ENCODE data around the gene S100A7A. TPM values are rescaled to one million over a fixed set of nuclear protein-coding genes. Genes with fewer than 3 reads are reported as not detected.
A peak's percentile ranks its signal among the peaks of the same experiment; 100 is the strongest.
"Not testable (repeated sequence)": the region's sequence is repeated elsewhere in the genome, so short reads cannot be mapped to it uniquely, and the experiment has no call there.

S100A7A gene
- total RNA-seq, 2 donors from 2014 or later = not detected

DNA sequence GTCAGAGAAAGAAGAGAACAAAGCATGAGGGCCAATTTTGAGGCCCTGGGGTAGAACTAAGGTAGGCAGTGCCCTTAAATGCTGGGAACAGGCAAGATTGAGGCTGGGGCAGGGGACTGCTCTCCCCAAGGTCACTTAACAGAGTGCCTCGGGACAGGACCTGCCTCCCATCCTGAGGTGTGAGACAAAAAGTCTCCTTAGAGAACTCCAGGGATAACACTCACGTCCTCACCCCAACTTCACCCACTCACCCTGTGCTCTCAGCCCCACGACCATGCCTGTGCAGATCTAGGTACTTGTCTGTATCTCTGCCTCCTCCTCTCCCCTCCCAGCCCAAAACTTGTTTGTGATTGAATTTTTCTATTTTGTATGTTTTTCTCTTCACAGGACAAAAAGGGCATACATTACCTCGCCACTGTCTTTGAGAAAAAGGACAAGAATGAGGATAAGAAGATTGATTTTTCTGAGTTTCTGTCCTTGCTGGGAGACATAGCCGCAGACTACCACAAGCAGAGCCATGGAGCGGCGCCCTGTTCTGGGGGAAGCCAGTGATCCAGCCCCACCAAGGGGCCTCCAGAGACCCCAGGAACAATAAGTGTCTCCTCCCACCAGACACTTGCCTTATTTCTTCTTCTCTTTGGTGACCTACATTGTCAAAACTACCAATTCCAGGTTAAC lies 2.6 kb downstream of the S100A7A start:
- intact Hi-C loops (cut with DNase I); DNase-seq (ENCODE audit: low spot score): not testable (repeated sequence)

DNA sequence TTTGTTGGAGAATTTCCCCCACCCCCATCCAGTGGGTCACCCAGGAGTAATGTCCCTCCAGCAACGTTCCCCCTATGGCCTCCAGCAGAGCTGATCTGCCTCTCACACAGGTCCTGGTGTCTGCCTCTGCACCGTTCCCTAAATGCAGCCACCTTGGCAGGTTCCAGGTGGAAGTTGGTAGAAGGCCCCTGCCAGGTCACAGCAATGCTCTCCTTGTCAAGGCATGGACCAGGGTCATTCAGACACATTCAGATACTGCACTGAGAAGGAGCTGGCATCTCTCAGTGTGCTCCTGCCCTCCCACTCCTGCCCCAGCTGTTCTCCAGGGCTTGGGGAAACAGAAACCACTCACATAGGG lies 3.1 kb downstream of the S100A7A start:
- DNase-seq (ENCODE audit: low spot score); intact Hi-C loops (cut with DNase I): not testable (repeated sequence)

DNA sequence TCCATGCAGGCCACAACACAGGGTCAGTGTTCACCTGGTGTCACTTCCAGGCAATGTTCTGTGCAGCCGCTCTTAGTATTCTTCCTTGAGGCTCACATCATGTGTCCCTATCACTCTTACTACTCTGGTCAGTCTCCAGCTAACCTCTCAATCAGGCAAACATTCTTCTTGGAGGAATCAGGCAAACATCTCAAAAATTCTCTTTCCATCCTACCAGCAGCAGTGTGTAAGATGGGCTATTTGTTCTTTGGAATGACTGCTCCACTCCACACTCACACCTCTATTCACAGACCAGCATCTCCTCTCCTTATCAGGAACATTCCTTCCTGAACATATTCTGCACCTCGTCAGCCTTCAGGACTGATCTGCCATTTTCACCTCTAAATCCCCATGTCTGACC lies 4.0 kb downstream of the S100A7A start:
- intact Hi-C loops (cut with DNase I) = no loop called here
- DNase-seq (ENCODE audit: low spot score) = no peak

GRCh38 chr1:153422450-153423068 lies 6.2 kb downstream of the S100A7A start:
- intact Hi-C loops (cut with DNase I) = no loop called here
- DNase-seq (ENCODE audit: low spot score) = peak; percentile 88

DNA sequence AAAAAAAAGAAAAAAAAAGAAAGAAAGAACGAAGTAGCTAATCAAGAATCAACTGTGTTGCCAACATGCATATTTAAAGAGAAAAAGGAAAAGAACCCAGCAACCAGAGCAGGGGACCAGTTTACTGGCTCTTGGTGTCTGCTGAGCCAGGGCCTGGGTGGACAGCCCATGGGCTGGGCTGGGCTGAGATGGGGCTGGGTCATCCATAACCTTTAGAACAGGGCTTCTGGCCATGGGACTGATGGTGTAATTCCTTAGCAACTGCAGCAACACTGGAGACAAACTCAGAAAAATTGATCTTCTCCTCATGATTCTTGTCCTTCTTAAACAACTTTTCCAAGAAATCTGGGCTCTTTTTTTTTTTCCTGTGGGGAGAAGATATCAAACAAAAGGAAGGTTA lies 10.5 kb downstream of the S100A7A start:
- no peak for DNase-seq (ENCODE audit: low spot score)
- intact Hi-C loops (cut with DNase I) = no loop called here

DNA sequence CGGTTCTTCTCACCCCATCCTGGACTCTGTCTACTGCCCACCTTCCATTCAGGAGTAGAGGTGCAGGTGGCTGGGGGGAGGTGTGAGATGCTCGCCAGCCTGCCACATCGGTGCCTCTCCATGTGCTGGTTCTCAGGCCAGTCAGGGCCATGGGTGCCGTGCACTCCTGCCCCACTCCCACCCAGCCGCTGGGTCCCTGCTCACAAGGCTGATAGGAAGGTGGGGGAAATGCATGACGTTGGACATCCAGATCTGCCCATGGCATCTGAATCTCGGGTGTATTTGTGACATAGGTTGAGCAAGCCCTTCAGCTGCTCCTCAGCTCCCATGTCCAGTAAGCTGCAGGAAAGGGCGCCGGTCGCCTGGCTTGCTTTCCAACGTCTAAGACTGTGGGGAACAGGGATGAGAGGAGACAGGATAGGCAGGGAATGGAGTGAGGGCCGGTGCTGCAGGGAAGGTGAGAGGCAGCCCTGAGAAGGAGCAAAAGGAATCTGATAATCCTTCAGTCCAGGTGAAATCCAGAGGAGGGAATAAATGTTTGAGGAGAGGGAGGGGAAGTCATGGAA lies 11.8 kb downstream of the S100A7A start:
- intact Hi-C loops (cut with DNase I) = no loop called here
- DNase-seq (ENCODE audit: low spot score) = no peak

GRCh38 chr1:153428791-153429190 lies 12.5 kb downstream of the S100A7A start:
- no peak for DNase-seq (ENCODE audit: low spot score)
- intact Hi-C loops (cut with DNase I) = no loop called here

GRCh38 chr1:153429266-153430165 lies 13.2 kb downstream of the S100A7A start:
- intact Hi-C loops (cut with DNase I) = no loop called here
- DNase-seq (ENCODE audit: low spot score) = no peak

GRCh38 chr1:153430166-153430553 lies 13.8 kb downstream of the S100A7A start:
- no peak for DNase-seq (ENCODE audit: low spot score)
- intact Hi-C loops (cut with DNase I) = no loop called here

DNA sequence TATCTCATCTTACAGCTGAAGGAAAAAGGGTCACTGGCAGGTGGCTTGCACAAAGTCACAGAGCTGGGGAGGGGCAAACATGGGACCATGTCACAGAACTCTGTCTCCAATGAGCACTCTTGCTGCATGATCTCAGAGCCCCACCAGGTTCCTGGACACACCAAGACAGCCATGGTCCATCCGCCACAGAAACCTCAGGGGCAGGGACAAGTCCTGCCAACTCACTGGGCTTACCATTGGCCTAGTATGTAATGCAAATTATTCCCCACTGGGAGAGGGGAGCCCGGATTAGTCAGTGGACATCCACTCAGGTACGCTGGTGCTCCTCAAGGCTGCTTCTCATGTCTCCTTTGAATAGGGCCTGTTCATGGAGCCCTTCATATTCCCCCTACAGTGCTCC lies 14.2 kb downstream of the S100A7A start:
- intact Hi-C loops (cut with DNase I) = no loop called here
- DNase-seq (ENCODE audit: low spot score) = no peak

GRCh38 chr1:153431002-153431401 lies 14.7 kb downstream of the S100A7A start:
- DNase-seq (ENCODE audit: low spot score) = no peak
- intact Hi-C loops (cut with DNase I) = no loop called here

- no peak for DNase-seq (ENCODE audit: low spot score)
- intact Hi-C loops (cut with DNase I) = no loop called here
Measured at GRCh38 chr1:153431427-153431826, 15.1 kb downstream of the S100A7A start.

GRCh38 chr1:153431928-153432327 lies 15.6 kb downstream of the S100A7A start:
- intact Hi-C loops (cut with DNase I) = no loop called here
- no peak for DNase-seq (ENCODE audit: low spot score)

DNA sequence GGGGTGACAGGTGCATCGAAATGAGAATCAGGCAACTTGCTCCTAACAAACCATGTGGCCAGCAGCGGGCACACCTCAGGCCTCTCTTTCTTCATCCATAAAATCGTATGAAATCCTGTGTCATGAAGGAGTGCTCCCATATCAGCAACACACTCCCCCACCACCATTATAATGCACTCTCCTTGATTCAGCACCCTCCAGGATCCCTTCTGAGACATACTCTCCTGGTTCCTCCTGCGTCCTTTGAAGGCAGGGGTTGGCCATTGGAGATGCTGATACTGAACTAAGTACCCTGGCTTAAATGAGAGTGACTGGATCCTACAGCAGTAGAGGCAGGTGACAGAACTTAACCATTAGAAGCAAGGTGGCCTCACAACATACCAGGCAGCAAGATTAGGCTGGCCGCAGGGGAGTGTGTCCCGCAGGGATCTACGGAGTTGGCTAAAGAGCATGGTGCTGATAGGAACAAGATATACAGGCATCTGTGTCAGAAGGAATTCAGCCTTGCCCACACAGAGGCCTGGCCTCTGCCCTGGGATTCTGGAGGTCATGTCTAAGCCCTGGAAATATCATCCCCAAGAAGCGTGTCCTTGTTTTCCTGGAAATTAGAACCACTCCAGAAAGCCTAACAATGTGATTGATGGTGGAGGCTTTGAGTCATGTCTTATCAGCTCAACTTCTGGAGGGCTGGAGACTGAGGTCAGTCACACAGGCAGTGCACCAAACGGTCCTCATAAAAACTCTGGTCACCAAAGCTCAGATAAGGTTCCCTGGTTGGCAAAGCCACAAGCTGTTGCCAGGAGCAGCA lies 16.8 kb downstream of the S100A7A start:
- intact Hi-C loops (cut with DNase I) = no loop called here
- DNase-seq (ENCODE audit: low spot score) = no peak

- intact Hi-C loops (cut with DNase I) = no loop called here
- no peak for DNase-seq (ENCODE audit: low spot score)
Measured at GRCh38 chr1:153434746-153435455, 18.6 kb downstream of the S100A7A start.

DNA sequence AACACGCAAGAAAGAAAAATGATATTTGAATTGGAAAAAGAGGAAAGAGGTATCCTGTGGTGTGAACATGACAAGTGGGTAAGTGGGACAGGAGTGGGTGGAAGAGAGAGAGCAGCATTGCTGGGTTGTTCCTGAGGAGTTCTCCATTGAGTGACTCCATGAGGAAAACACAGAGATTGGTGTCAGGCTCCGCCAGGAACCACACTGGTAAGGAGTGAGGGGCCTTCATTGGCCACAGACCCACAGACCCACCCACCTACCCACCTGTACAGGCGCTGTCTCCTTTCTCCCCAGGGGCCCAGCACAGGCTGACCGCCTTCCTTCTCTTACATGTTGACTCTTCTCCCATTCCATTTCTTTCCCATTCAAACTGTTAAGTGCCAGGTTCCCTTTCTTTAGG lies 20.9 kb downstream of the S100A7A start:
- DNase-seq (ENCODE audit: low spot score) = no peak
- intact Hi-C loops (cut with DNase I) = no loop called here

DNA sequence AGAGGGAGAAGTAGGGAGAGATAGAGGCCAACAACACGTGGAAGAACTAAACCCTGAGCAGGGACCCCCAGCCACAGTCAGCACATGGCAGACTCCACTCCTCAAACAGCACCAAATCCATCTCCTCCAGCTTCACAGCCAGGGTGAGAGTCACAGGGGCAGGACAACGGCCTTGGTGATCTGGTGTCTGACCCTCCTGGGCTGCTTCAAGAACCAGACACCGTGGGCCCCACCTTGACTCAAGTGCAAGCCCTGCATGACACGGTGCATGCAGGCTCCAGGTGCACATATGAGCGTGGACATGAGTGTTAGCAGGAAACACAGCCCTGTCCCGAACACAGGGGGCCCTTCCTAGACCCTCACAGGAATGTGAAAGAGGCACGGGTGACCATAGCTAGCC lies 22.3 kb downstream of the S100A7A start:
- intact Hi-C loops (cut with DNase I) = no loop called here
- DNase-seq (ENCODE audit: low spot score) = no peak

DNA sequence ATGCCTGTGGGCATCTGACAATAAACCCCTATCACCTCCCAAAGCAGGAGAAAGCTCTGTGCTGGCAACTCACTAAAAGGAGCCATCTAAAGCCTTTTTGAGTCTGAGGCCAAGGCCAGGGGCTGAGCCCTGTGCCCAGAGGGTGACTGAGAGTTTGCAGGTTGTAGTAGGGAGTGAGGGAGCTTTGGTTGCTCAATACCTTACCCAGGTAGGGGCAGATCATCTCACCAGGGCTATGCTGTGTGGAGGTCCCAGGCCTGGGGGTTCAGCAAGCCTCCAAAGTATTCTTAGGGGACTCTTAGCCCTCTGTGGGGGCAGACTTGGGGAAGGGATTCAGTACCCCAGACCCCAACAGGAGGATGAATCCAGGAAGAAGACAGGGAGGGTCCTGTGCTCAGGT lies 23.0 kb downstream of the S100A7A start:
- no peak for DNase-seq (ENCODE audit: low spot score)
- intact Hi-C loops (cut with DNase I) = no loop called here

DNA sequence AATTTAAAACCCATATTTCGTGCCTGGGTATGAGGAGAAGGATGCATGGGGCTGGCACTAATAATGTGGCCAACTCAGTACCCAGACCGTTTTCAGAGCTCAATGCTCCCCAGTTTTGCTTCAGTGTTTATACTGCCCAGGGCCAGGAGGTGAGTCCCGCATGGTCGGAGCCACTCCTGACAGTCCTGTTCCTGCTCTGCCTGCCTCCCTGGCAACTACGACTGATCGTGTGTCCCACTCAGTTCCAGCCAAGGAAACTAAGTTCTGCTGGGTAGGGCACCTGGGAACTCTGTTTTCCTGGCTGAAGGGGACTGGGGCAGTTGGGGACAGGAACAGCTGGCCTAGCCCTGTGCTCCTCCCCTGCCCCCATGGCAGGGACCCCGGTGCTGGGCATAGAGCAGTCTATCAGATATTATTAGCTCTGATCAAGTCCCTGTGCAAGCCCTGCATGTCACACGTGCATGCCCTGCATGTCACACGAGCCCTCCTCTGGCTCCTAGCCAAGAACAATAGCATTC lies 25.0 kb downstream of the S100A7A start:
- intact Hi-C loops (cut with DNase I) = no loop called here
- DNase-seq (ENCODE audit: low spot score) = no peak

All from posterior vena cava (tissue), 2 donors.